ENCODE data around the gene CDK2.
"Not testable (repeated sequence)": the region's sequence is repeated elsewhere in the genome, so short reads cannot be mapped to it uniquely, and the experiment has no call there.

- not testable (repeated sequence) for TF ChIP-seq POLR2A, CTCF, POLR2AphosphoS5 (IDR thresholded peaks at IDR 0.05)
These were observed 19.3 kb downstream of the CDK2 start for GRCh38 chr12:55985976-55986375.
